Left ventricle myocardium inferior (tissue), 1 donor: ENCODE measurements around the gene ACVR1. TPM values are rescaled to one million over a fixed set of nuclear protein-coding genes. Genes with fewer than 3 reads are reported as not detected.

Experiments
- DNase-seq: peaks from one replicate; pipeline ENCODE4 v3.0.0-alpha.2; 2020
- H3K27ac ChIP-seq: fragments of 200-600 bp; replicated peaks from 2 replicates; pipeline ENCODE4 v1.8.0; 2021
- H3K27me3 ChIP-seq: fragments of 200-600 bp; 2 replicates; pipeline ENCODE4 v1.8.0; 2021; ENCODE audit warnings: low read depth
- H3K36me3 ChIP-seq: fragments of 200-600 bp; 2 replicates; pipeline ENCODE4 v1.8.0; 2021
- H3K4me1 ChIP-seq: fragments of 200-600 bp; 2 replicates; pipeline ENCODE4 v1.8.0; 2021
- H3K4me3 ChIP-seq: fragments of 200-600 bp; 2 replicates; pipeline ENCODE4 v1.8.0; 2021; ENCODE audit warnings: mild to moderate bottlenecking, moderate library complexity
- H3K9me3 ChIP-seq: fragments of 200-600 bp; replicated peaks from 2 replicates; pipeline ENCODE4 v1.8.0; 2021
- CTCF ChIP-seq: fragments of 200-600 bp; IDR thresholded peaks from 2 replicates; pipeline ENCODE4 v1.8.0; 2021; ENCODE audit warnings: antibody characterized with exemption, mild to moderate bottlenecking, borderline replicate concordance
- intact Hi-C: fragments of 100-400 bp; cut with micrococcal nuclease; formaldehyde crosslinking; loops from one replicate; pipeline ENCODE4 v1.11.0; 2022
- total RNA-seq: library from RNA; stranded (reverse); fragmentation: NEBNext Ultra II Directional; extraction: Animal tissue kit (Norgen Biotek cat#: 25700); gene quantifications from one replicate; pipeline ENCODE4 v1.2.1, GENCODE V29; 2021
- donor health status: DM: no; HTN: yes; CAD: no; lungs with severe emphysema.

Gene ACVR1
- total RNA-seq, 1 donor from 2014 or later = 30.6 TPM

DNA sequence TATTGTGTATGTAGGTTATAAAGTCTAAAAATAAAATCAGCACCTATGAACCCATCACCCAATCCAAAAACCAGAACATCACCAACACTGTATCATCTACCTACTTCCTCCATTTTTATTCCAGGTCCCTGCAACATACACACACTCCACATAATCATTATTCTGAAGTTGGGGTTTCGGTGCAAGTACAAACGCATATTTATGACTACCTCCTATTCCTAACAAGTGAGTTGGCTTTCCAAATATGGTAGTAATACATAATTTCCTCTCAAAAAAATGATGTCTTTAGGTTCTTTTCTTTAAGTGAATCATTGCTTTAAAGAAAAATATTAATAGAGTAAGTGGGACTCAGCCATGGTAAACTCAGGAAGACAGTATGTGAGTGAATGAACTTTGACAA lies 3.3 kb downstream of the ACVR1 start:
- no peak overlapping the region for H3K27ac ChIP-seq
- intact Hi-C loops = no loop called here
- H3K4me1 ChIP-seq = peaks cover 72% of the 10 kb centered on the region
- no peaks in the 10 kb centered on the region for H3K27me3 ChIP-seq
- no peak overlapping the region for H3K4me3 ChIP-seq
- H3K36me3 ChIP-seq = no peaks in the 10 kb centered on the region
- H3K9me3 ChIP-seq = no peaks in the 10 kb centered on the region
- no peak for DNase-seq
- TF ChIP-seq CTCF = no peak

DNA sequence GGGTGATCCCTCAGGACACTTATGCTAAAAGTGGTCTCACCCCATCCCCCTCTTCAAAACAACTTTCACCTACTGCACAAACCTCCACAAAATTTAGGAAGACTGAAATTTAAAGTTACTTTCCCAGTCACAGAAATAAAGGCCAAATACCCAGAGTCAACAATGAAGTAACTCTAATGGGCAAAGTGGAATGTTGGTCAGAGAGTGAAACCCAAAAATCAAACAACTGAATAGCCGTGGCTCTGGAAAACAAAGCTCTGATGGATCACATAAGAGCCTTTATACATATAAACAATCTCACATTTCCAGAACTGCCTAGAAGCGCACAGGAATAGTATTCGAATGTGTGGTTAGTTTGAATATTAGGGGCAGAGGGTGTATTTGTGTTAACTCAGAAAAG lies 4.7 kb downstream of the ACVR1 start:
- no peak overlapping the region for H3K27ac ChIP-seq
- H3K27me3 ChIP-seq = no peaks in the 10 kb centered on the region
- no peak overlapping the region for H3K4me3 ChIP-seq
- H3K4me1 ChIP-seq = peaks cover 74% of the 10 kb centered on the region
- no peaks in the 10 kb centered on the region for H3K36me3 ChIP-seq
- DNase-seq = no peak
- intact Hi-C loops = no loop called here
- TF ChIP-seq CTCF = no peak
- no peaks in the 10 kb centered on the region for H3K9me3 ChIP-seq

- H3K4me3 ChIP-seq = no peak overlapping the region
- no peaks in the 10 kb centered on the region for H3K36me3 ChIP-seq
- no peak for TF ChIP-seq CTCF
- intact Hi-C loops = no loop called here
- no peak overlapping the region for H3K27ac ChIP-seq
- no peaks in the 10 kb centered on the region for H3K27me3 ChIP-seq
- DNase-seq = no peak
- H3K4me1 ChIP-seq = peaks cover 74% of the 10 kb centered on the region
- H3K9me3 ChIP-seq = no peaks in the 10 kb centered on the region
These were observed 7.1 kb downstream of the ACVR1 start for GRCh38 chr2:157868993-157869392.

GRCh38 chr2:157867703-157868102 lies 8.4 kb downstream of the ACVR1 start:
- Histone ChIP-seq H3K4me3 (no peak overlapping the region), H3K27me3 (no peaks in the 10 kb centered on the region), H3K4me1 (peaks cover 61% of the 10 kb centered on the region), H3K9me3 (no peaks in the 10 kb centered on the region), H3K27ac (no peak overlapping the region), H3K36me3 (no peaks in the 10 kb centered on the region)
- DNase-seq = no peak
- intact Hi-C loops = no loop called here
- TF ChIP-seq CTCF = no peak

- no peak for TF ChIP-seq CTCF
- no peak for DNase-seq
- no peak overlapping the region for H3K4me3 ChIP-seq
- H3K36me3 ChIP-seq = no peaks in the 10 kb centered on the region
- no peak overlapping the region for H3K27ac ChIP-seq
- no peaks in the 10 kb centered on the region for H3K27me3 ChIP-seq
- no peaks in the 10 kb centered on the region for H3K9me3 ChIP-seq
- intact Hi-C loops = no loop called here
- H3K4me1 ChIP-seq = peaks cover 54% of the 10 kb centered on the region
These were observed 9.2 kb downstream of the ACVR1 start for GRCh38 chr2:157866666-157867642.
